Activated naive CD4-positive, alpha-beta T cell treated with anti-CD3 and anti-CD28 coated beads for 36 hours (primary cell): ENCODE measurements around the gene KANK4. TPM values are rescaled to one million over a fixed set of nuclear protein-coding genes. Genes with fewer than 3 reads are reported as not detected.

ENCODE experiments used
- CTCF ChIA-PET: fragments of 350-600 bp; sonication (Branson Sonifier 250); formaldehyde crosslinking; loops from one replicate; lab custom pipeline; 2021; ENCODE audit warnings: antibody characterized with exemption; lab: Charles Lee
- DNase-seq: peaks from one replicate; pipeline ENCODE4 v3.0.0-alpha.2; 2020
- H3K27ac Mint-ChIP-seq: one replicate; pipeline ENCODE4 v1.8.0; 2021; ENCODE audit warnings: mild to moderate bottlenecking, mixed read lengths
- H3K27me3 Mint-ChIP-seq: one replicate; pipeline ENCODE4 v1.8.0; 2021; ENCODE audit warnings: low read depth, mixed read lengths
- H3K36me3 Mint-ChIP-seq: one replicate; pipeline ENCODE4 v1.8.0; 2021; ENCODE audit warnings: low read depth, mixed read lengths
- H3K4me1 Mint-ChIP-seq: one replicate; pipeline ENCODE4 v1.8.0; 2021; ENCODE audit warnings: low read depth, mixed read lengths
- H3K4me3 Mint-ChIP-seq: one replicate; pipeline ENCODE4 v1.8.0; 2021; ENCODE audit warnings: mild to moderate bottlenecking, moderate library complexity, mixed read lengths
- H3K9me3 Mint-ChIP-seq: one replicate; pipeline ENCODE4 v1.8.0; 2021; ENCODE audit warnings: mixed read lengths
- intact Hi-C: fragments of 100-400 bp; cut with micrococcal nuclease; formaldehyde crosslinking; loops from one replicate; pipeline ENCODE4 v1.15.1; 2023
- total RNA-seq, 2 experiments: library from RNA; stranded (reverse); gene quantifications; one replicate each; pipeline ENCODE4 v1.2.3, GENCODE V29; 2021

KANK4 gene
- total RNA-seq, 2 experiments from 2014 or later, result not detected

GRCh38 chr1:62194651-62195544 is 124.3 kb downstream of the KANK4 start, which contains the start of gene L1TD1:
TSS of gene L1TD1 (plus strand) at chr1:62194849. CDS start at chr1:62206629, 11,780 bp downstream.
- intact Hi-C loops, result no loop called here
- H3K4me3 Mint-ChIP-seq, result no peak within 1 kb of the TSS
- CTCF ChIA-PET, result no interaction called here
- DNase-seq, result no peak
- no peaks in the 10 kb centered on the region for H3K9me3 Mint-ChIP-seq
- H3K4me1 Mint-ChIP-seq, result peaks cover 9% of the 10 kb centered on the region
- H3K36me3 Mint-ChIP-seq, result no peaks in the 10 kb centered on the region
- peaks cover 26% of the 10 kb centered on the region for H3K27me3 Mint-ChIP-seq
- H3K27ac Mint-ChIP-seq, result no peak within 1 kb of the TSS

GRCh38 chr1:62188111-62188510 is 131.1 kb downstream of the KANK4 start:
- CTCF ChIA-PET, result no interaction called here

GRCh38 chr1:62187548-62187947 is 131.7 kb downstream of the KANK4 start:
- CTCF ChIA-PET, result no interaction called here
- H3K9me3 Mint-ChIP-seq, result no peaks in the 10 kb centered on the region
- H3K4me3 Mint-ChIP-seq, result no peak overlapping the region
- intact Hi-C loops, result no loop called here
- H3K27ac Mint-ChIP-seq, result no peak overlapping the region
- DNase-seq, result no peak
- no peaks in the 10 kb centered on the region for H3K27me3 Mint-ChIP-seq
- no peaks in the 10 kb centered on the region for H3K4me1 Mint-ChIP-seq
- no peaks in the 10 kb centered on the region for H3K36me3 Mint-ChIP-seq

More at GRCh38 chr1:62188111-62188510, 131.1 kb downstream of the KANK4 start:
- intact Hi-C loops, result no loop called here
- Mint-ChIP-seq H3K27ac (no peak overlapping the region), H3K9me3 (no peaks in the 10 kb centered on the region), H3K4me1 (no peaks in the 10 kb centered on the region), H3K27me3 (peaks cover 2% of the 10 kb centered on the region), H3K36me3 (no peaks in the 10 kb centered on the region), H3K4me3 (no peak overlapping the region)
- no peak for DNase-seq

Other genes with a start within 250 kb of the KANK4 start
- not detected for gene L1TD1, start 124.6 kb downstream of the KANK4 start, total RNA-seq
- gene USP1, start 117.6 kb upstream of the KANK4 start, total RNA-seq, result 10 to 100 TPM; 65.9 to 67.1 TPM